HG03103 (cell line): ENCODE measurements around the gene PHOSPHO1.

Experiments used
- ATAC-seq: cut with Tn5 transposase; IDR thresholded peaks from one replicate; pipeline ENCODE4 v1.9.1; 2021; ENCODE audit warnings: low read depth; ENCODE audit not compliant: unreplicated experiment

Gene PHOSPHO1

GRCh38 chr17:49244839-49245238 lies 14.3 kb upstream of the PHOSPHO1 start:
- no peak for ATAC-seq

GRCh38 chr17:49242813-49243212 lies 12.2 kb upstream of the PHOSPHO1 start:
- no peak for ATAC-seq

GRCh38 chr17:49241692-49242397 lies 11.3 kb upstream of the PHOSPHO1 start:
- no peak for ATAC-seq

GRCh38 chr17:49241040-49241439 lies 10.5 kb upstream of the PHOSPHO1 start:
- no peak for ATAC-seq

- ATAC-seq = no peak
Observed at GRCh38 chr17:49240619-49241018, 10.0 kb upstream of the PHOSPHO1 start.

- ATAC-seq = no peak
Observed at GRCh38 chr17:49239963-49240362, 9.4 kb upstream of the PHOSPHO1 start.

GRCh38 chr17:49235896-49236295 lies 5.3 kb upstream of the PHOSPHO1 start:
- no peak for ATAC-seq

- no peak for ATAC-seq
Observed at GRCh38 chr17:49234509-49235080, 4.0 kb upstream of the PHOSPHO1 start.

- ATAC-seq = no peak
Observed at GRCh38 chr17:49231563-49231894, 942 bp upstream of the PHOSPHO1 start.

GRCh38 chr17:49229805-49230600 lies 584 bp downstream of the PHOSPHO1 start:
- no peak for ATAC-seq

GRCh38 chr17:49229076-49229804 lies 1.3 kb downstream of the PHOSPHO1 start:
- no peak for ATAC-seq

GRCh38 chr17:49227436-49228261 lies 2.9 kb downstream of the PHOSPHO1 start:
- ATAC-seq = no peak

- no peak for ATAC-seq
Observed at GRCh38 chr17:49226771-49227435, 3.7 kb downstream of the PHOSPHO1 start.

GRCh38 chr17:49225554-49226236 lies 4.9 kb downstream of the PHOSPHO1 start:
- no peak for ATAC-seq

GRCh38 chr17:49224997-49225337 lies 5.6 kb downstream of the PHOSPHO1 start:
- ATAC-seq = no peak

- no peak for ATAC-seq
Observed at GRCh38 chr17:49224198-49224996, 6.2 kb downstream of the PHOSPHO1 start.

- no peak for ATAC-seq
Observed at GRCh38 chr17:49223517-49224197, 6.9 kb downstream of the PHOSPHO1 start.

- ATAC-seq = no peak
Observed at GRCh38 chr17:49223168-49223516, 7.4 kb downstream of the PHOSPHO1 start.
